MG63 (cell line): ENCODE data around the gene LAMA2. TPM values are rescaled to one million over a fixed set of nuclear protein-coding genes. Genes with fewer than 3 reads are reported as not detected.
"Not testable (repeated sequence)": the region's sequence is repeated elsewhere in the genome, so short reads cannot be mapped to it uniquely, and the experiment has no call there.

Experiments
- DNase-seq: peaks from one replicate; pipeline ENCODE4 v3.0.0-alpha.2; 2020
- H3K27me3 ChIP-seq: fragments of 250-450 bp; sonication (Bioruptor Pico); 2 replicates; pipeline ENCODE4 v1.5.1; 2020; ENCODE audit warnings: mild to moderate bottlenecking, moderate library complexity
- H3K36me3 ChIP-seq: fragments of 250-450 bp; sonication (Bioruptor Pico); 2 replicates; pipeline ENCODE4 v1.5.1; 2020; ENCODE audit warnings: mild to moderate bottlenecking, moderate library complexity
- H3K4me3 ChIP-seq: fragments of 250-450 bp; sonication (Bioruptor Pico); 2 replicates; pipeline ENCODE4 v1.5.1; 2020; ENCODE audit warnings: mild to moderate bottlenecking, moderate library complexity
- H3K9me3 ChIP-seq: fragments of 250-450 bp; sonication (Bioruptor Pico); 2 replicates; pipeline ENCODE4 v1.5.1; 2020; ENCODE audit warnings: mild to moderate bottlenecking, moderate library complexity
- total RNA-seq: library from RNA; depleted of rRNA; stranded (reverse); fragments of >200 nt; shearing (Covaris generic); gene quantifications from 2 replicates; pipeline ENCODE4 v1.2.3, GENCODE V29; 2014; ENCODE audit warnings: low replicate concordance

LAMA2 gene
- total RNA-seq, 1 experiment from 2014 or later = 8.5 TPM

GRCh38 chr6:129029778-129030177 is 146.8 kb downstream of the LAMA2 start:
- Histone ChIP-seq H3K9me3 (no peaks in the 10 kb centered on the region), H3K27me3 (no peaks in the 10 kb centered on the region), H3K36me3 (no peaks in the 10 kb centered on the region), H3K4me3 (no peak overlapping the region)
- no peak for DNase-seq

DNA sequence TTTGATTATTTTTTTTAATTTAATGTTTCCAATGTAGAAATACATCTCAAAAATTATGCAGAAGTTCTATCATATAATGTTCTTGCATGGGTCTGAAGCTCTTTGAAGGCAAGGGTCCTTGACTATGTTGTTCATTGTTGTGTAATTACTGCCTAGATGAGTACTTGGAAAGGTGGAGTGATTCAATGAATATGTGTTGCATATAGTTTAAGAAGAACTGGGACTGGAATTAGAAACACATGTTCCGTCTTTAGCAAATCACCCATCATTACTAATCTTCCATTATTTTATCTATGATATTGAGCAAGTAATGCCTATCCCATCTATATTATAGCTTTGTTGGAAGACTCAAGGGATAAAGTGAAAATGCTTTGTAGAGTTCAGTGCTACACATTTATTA is 147.3 kb downstream of the LAMA2 start:
- Histone ChIP-seq H3K36me3 (no peaks in the 10 kb centered on the region), H3K4me3 (no peak overlapping the region), H3K9me3 (no peaks in the 10 kb centered on the region), H3K27me3 (no peaks in the 10 kb centered on the region)
- DNase-seq = no peak

DNA sequence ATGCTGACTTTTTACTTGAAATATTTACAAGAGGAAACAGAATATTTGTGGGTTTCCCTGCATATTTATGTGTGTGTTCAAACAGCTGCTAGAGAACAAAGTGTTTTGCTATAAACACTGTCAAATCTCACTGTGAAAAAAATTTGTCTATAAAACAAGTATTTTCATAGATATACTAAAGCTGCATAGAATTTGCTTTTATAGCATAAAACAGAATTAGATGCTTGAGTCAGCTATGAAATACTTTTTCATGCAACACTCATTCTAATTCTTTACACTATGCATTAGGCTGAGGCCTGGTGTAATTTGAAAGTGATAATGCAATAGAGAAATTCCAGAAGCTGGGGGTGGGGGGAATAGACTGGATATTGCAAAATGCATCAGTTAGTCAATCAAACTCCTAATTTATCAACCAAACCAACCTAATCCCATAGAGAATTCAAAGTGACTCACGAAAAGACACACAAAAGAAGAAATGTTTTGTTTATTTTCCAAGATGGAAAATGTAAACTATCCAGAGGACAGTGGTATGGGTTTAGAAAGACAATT is 148.2 kb downstream of the LAMA2 start:
- DNase-seq = no peak
- no peaks in the 10 kb centered on the region for H3K27me3 ChIP-seq
- H3K36me3 ChIP-seq = no peaks in the 10 kb centered on the region
- H3K9me3 ChIP-seq = no peaks in the 10 kb centered on the region
- H3K4me3 ChIP-seq = no peak overlapping the region

DNA sequence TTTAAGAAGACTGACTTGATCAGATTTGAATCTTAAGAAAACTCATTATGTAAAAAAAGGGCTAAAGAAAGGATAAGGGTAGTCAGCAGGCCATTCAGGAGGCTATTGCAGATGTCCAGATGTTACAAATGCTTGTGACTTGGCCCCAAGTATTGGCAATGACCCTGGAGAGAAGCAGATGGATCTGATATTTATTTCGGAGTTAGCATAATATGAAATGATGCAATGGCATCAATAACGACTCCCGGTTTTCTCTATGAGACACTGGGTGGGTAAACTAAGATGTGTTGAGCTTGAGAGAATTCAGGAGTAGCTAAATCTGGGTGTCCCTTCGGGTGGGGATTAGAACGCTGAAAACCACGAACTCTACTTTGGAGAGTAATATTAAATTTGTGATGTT is 149.7 kb downstream of the LAMA2 start:
- Histone ChIP-seq H3K9me3 (no peaks in the 10 kb centered on the region), H3K4me3 (no peak overlapping the region), H3K36me3 (no peaks in the 10 kb centered on the region), H3K27me3 (no peaks in the 10 kb centered on the region)
- DNase-seq = no peak

- Histone ChIP-seq H3K36me3 (no peaks in the 10 kb centered on the region), H3K9me3 (no peaks in the 10 kb centered on the region), H3K27me3 (no peaks in the 10 kb centered on the region), H3K4me3 (no peak overlapping the region)
- no peak for DNase-seq
These were observed 150.2 kb downstream of the LAMA2 start for GRCh38 chr6:129033180-129033579.

DNA sequence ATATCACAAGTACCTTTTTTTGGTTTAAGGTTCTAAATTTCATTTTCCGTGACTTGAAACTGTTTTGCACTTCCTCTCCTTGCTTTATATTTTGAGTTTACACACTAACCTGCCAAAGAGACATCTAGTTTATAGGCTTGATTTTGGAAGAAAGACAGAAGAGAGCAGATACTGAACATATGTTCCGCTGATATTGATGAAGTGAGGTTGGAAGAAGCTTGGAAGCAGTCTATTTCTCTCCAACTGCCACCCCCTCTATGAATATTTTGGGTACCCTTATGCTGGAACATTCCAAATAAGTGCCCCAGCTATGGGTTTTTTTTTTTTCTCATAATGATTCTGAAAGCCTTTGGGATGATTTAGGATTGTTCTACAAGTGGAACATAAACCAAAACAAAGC is 150.6 kb downstream of the LAMA2 start:
- Histone ChIP-seq H3K36me3 (no peaks in the 10 kb centered on the region), H3K27me3 (no peaks in the 10 kb centered on the region), H3K9me3 (no peaks in the 10 kb centered on the region), H3K4me3 (no peak overlapping the region)
- no peak for DNase-seq

- H3K9me3 ChIP-seq = no peaks in the 10 kb centered on the region
- no peaks in the 10 kb centered on the region for H3K36me3 ChIP-seq
- no peak overlapping the region for H3K4me3 ChIP-seq
- no peak for DNase-seq
- H3K27me3 ChIP-seq = no peaks in the 10 kb centered on the region
These were observed 158.6 kb downstream of the LAMA2 start for GRCh38 chr6:129041563-129041962.

GRCh38 chr6:129046526-129046925 is 163.6 kb downstream of the LAMA2 start:
- H3K36me3 ChIP-seq = no peaks in the 10 kb centered on the region
- H3K27me3 ChIP-seq = no peaks in the 10 kb centered on the region
- DNase-seq = no peak
- no peaks in the 10 kb centered on the region for H3K9me3 ChIP-seq
- H3K4me3 ChIP-seq = no peak overlapping the region

- no peak for DNase-seq
- Histone ChIP-seq H3K9me3 (no peaks in the 10 kb centered on the region), H3K27me3 (no peaks in the 10 kb centered on the region), H3K4me3 (no peak overlapping the region), H3K36me3 (no peaks in the 10 kb centered on the region)
These were observed 164.9 kb downstream of the LAMA2 start for GRCh38 chr6:129047834-129048233.

GRCh38 chr6:129050086-129050485 is 167.1 kb downstream of the LAMA2 start:
- Histone ChIP-seq H3K4me3 (no peak overlapping the region), H3K36me3 (no peaks in the 10 kb centered on the region), H3K27me3 (no peaks in the 10 kb centered on the region), H3K9me3 (no peaks in the 10 kb centered on the region)
- no peak for DNase-seq

- H3K4me3 ChIP-seq, H3K27me3 ChIP-seq, H3K9me3 ChIP-seq, DNase-seq, H3K36me3 ChIP-seq: not testable (repeated sequence)
These were observed 170.2 kb downstream of the LAMA2 start for GRCh38 chr6:129053143-129053542.

- no peak overlapping the region for H3K4me3 ChIP-seq
- H3K27me3 ChIP-seq = no peaks in the 10 kb centered on the region
- no peak for DNase-seq
- no peaks in the 10 kb centered on the region for H3K9me3 ChIP-seq
- H3K36me3 ChIP-seq = no peaks in the 10 kb centered on the region
These were observed 172.9 kb downstream of the LAMA2 start for GRCh38 chr6:129055796-129056195.

GRCh38 chr6:129059650-129060049 is 176.7 kb downstream of the LAMA2 start:
- H3K36me3 ChIP-seq = no peaks in the 10 kb centered on the region
- no peaks in the 10 kb centered on the region for H3K27me3 ChIP-seq
- no peaks in the 10 kb centered on the region for H3K9me3 ChIP-seq
- H3K4me3 ChIP-seq = no peak overlapping the region
- no peak for DNase-seq

DNA sequence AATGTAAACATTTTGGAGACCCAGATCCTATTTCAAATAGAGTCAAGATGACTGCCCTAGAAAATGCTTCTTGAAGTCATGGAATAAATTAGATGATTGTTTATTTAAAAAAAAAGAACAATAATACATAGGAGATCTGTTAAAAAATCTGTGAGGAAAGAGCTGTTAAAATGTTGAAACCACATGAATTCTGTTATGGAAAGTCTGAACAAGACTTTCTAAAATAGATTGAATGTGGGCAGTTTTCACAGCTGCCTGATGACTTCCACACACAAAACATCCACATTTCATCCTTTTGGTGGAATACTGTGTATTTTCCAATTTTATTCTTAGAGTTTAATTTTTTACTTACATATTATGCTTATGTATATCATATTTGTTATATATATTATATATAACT is 186.1 kb downstream of the LAMA2 start:
- DNase-seq = no peak
- Histone ChIP-seq H3K9me3 (peaks cover 2% of the 10 kb centered on the region; the same call in 1 of the 2 replicates), H3K27me3 (no peaks in the 10 kb centered on the region), H3K36me3 (no peaks in the 10 kb centered on the region), H3K4me3 (no peak overlapping the region)

GRCh38 chr6:129073051-129073450 is 190.1 kb downstream of the LAMA2 start:
- DNase-seq = no peak
- Histone ChIP-seq H3K4me3 (no peak overlapping the region), H3K36me3 (no peaks in the 10 kb centered on the region), H3K9me3 (no peaks in the 10 kb centered on the region), H3K27me3 (no peaks in the 10 kb centered on the region)

DNA sequence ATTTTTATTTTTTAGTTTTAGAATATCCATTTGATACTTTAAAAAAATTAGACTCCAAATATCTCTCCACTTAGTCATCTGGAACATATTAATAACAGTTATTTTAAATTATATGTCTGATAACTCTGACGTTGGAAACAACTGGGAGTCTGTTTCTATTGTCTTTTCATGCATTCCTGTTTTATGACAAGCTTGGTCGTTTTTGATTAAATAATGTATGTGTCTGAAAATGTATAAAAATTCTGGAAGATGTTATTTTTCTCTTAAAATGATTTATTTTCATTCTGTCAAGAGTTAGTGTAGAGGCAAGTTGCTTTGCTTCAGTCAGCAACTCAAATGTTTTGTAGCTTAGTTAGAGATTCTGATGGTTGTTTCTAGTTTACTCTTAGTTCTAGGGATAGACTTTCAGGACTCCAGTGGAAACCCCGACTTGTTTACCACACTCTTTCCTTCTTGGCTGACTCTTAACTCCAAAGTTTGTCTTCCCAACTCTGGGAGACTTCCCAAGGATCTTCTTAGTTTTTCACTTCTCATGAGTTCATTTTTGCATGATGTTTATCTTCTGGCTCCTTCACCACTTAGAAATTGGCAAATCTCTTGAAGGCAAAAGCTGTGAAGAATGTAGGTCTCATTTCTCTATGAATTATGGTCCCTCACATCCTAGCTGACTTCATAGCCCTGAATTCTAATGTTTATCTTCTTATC is 190.9 kb downstream of the LAMA2 start:
- Histone ChIP-seq H3K4me3 (no peak overlapping the region), H3K36me3 (no peaks in the 10 kb centered on the region), H3K9me3 (no peaks in the 10 kb centered on the region), H3K27me3 (no peaks in the 10 kb centered on the region)
- DNase-seq = no peak

- H3K9me3 ChIP-seq = no peaks in the 10 kb centered on the region
These were observed 201.5 kb downstream of the LAMA2 start for GRCh38 chr6:129084406-129084805.

GRCh38 chr6:129088481-129088880 is 205.5 kb downstream of the LAMA2 start:
- not testable (repeated sequence) for H3K9me3 ChIP-seq, H3K36me3 ChIP-seq, DNase-seq, H3K27me3 ChIP-seq, H3K4me3 ChIP-seq

More at GRCh38 chr6:129084406-129084805, 201.5 kb downstream of the LAMA2 start:
- no peaks in the 10 kb centered on the region for H3K36me3 ChIP-seq
- no peak overlapping the region for H3K4me3 ChIP-seq
- H3K27me3 ChIP-seq = no peaks in the 10 kb centered on the region
- no peak for DNase-seq
